ENCODE measurements around the gene ZDBF2.
A peak's percentile ranks its signal among the peaks of the same experiment; 100 is the strongest.
"Not testable (repeated sequence)": the region's sequence is repeated elsewhere in the genome, so short reads cannot be mapped to it uniquely, and the experiment has no call there.

Gene ZDBF2

DNA sequence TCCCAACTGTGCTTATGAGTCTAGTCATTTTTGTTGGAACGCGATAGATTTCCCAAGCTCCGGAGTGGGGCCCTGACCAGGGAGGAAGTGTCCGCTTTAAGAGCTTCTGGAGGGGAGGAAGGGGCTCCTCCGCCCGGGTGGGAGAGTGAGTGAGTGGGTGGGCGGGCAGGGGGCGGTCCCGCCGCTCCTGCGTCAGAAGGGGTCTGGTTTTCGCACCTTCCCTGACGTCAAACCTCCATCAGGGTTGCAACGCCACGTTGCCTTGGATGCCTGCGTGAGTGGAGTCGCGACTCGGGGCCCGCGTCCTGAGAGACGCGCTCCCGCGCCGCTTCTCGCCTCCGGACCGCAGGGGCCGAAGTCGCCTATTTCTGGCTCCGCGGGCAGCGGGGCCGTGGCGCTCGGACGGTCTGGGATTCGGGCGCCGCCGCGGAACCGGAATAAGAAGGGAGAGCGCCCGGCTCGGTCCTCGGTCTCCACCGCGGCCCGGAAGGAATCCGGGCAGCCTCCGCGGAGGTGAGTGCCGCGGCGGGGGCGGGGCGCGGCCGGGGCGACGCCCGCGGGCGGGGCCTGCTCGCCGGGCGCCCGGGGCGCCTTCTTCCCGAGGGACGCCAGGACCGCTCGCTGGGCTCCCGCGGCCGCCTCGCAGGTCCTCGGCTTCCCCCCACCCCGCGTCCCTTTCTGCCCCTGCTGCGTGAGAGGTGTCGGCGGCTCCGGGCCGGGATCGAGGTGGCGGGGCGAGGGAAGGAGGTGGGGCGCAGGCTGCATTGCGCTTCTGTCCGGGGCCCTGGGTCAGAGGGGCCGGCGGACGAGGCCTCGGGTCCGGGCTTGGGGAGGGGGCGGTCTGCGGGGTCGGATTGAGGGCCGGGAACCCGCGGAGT lies at the start of gene ZDBF2:
ZDBF2 (plus strand) TSS at position 230 of the 878 bp plus-strand sequence. CDS start 7,187 bp downstream, outside the sequence.
- peak; percentile 86 for DNase-seq (ENCODE audit: low spot score)

- no peak for DNase-seq (ENCODE audit: low spot score)
Observed at GRCh38 chr2:206225435-206226232, 48.8 kb upstream of the ZDBF2 start.

DNA sequence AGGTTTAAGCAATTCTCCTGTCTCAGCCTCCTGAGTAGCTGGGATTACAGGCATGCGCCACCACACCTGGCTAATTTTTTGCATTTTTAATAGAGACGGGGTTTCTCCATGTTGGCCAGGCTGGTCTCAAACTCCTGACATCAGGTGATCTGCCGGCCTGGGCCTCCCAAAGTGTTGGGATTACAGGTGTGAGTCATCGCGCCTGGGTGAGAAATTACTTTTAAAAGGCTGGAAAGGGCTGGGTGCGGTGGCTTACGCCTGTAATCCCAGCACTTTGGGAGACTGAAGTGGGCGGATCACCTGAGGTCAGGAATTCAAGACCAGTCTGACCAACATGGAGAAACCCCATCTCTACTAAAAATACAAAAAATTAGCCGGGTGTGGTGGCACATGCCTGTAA lies 45.8 kb upstream of the ZDBF2 start:
- not testable (repeated sequence) for DNase-seq (ENCODE audit: low spot score)

- no peak for DNase-seq (ENCODE audit: low spot score)
Observed at GRCh38 chr2:206229642-206230041, 44.8 kb upstream of the ZDBF2 start.

- no peak for DNase-seq (ENCODE audit: low spot score)
Observed at GRCh38 chr2:206230060-206230762, 44.3 kb upstream of the ZDBF2 start.

DNA sequence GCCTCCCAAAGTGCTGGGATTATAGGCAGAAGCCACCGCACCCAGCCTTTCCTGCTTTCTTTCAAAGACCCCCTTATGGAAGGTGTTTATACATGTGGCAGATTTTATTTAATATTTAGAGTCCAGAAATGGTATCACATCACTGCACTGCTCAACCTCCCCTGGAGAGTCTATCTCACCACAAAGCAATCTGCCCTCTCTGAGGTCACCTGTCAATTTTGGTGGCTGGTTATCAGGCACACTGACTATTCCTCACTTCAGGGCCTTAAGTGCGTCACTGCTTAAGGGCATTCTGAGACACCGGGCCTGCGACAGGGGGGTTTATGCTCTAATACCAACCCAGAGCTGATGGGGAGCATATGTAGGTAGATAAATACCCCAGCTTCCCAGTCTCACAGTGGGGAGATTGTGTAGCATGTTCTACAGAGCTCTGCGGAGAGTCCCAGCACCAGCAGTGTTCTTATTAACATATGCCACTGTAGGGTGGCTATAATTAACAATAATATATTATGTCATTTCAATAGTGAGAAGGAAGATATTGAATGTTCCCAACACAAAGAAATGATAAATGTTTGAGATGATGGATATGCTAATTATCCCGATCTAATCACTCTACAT lies 42.7 kb upstream of the ZDBF2 start:
- DNase-seq (ENCODE audit: low spot score): no peak

- DNase-seq (ENCODE audit: low spot score): no peak
Observed at GRCh38 chr2:206232287-206233035, 42.0 kb upstream of the ZDBF2 start.

DNA sequence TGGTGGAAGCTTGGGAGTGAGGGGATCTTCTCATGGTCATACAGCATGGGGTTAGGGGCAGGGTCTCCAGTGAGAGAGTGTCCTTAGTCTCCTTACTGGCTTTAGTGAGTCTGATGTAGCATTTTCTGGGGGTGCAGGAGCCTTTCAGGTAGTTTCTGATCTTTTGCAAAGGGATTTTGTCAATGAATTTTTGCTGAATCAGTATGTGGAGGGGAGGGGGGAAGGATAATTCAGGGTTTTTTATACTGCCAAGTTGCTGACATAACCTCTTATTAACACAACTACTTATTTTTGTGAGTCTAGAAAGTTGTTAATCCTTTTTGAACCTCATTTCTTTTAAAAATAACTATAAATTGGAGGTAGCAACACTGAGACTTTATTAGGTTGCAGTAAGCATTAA lies 35.3 kb upstream of the ZDBF2 start:
- no peak for DNase-seq (ENCODE audit: low spot score)

DNA sequence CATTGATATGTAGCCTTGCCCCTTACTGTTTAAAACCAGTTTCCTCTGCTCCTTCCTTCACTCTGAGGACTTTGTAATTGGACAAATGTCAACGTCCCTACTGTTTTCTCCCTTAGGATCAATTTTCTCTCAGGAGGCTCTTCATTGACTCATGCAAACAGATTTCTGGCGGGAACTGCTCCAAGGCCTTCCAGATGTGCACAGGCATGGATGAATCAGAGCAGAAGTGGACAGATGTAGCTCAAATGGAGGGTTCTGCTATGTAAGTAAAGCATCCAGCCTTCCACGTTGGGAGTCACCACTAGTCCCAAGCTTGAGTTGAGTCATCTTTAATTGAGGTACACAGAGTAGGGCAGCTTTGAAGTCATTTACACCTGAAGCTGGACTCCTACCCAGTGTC lies 34.1 kb upstream of the ZDBF2 start:
- no peak for DNase-seq (ENCODE audit: low spot score)

DNA sequence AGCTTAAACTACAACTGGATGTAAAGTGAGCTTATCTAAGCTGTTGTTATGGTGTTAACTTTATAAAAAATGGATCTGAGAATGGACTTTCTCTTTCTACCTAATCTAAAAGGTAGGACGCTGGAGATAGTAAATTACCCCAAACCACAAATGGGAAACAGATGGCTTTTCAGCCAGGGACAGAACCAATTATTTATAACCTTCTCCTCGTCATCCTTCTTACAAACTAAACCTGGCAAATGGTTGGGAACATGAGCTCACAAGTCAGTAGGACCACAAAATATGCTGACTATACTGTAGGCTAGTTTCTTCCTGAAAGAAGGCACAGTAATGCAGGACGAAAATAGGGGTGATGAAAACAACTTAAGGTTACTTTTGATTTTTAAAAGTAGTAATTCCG lies 32.7 kb upstream of the ZDBF2 start:
- no peak for DNase-seq (ENCODE audit: low spot score)

GRCh38 chr2:206245265-206245672 lies 29.2 kb upstream of the ZDBF2 start:
- DNase-seq (ENCODE audit: low spot score): no peak

DNA sequence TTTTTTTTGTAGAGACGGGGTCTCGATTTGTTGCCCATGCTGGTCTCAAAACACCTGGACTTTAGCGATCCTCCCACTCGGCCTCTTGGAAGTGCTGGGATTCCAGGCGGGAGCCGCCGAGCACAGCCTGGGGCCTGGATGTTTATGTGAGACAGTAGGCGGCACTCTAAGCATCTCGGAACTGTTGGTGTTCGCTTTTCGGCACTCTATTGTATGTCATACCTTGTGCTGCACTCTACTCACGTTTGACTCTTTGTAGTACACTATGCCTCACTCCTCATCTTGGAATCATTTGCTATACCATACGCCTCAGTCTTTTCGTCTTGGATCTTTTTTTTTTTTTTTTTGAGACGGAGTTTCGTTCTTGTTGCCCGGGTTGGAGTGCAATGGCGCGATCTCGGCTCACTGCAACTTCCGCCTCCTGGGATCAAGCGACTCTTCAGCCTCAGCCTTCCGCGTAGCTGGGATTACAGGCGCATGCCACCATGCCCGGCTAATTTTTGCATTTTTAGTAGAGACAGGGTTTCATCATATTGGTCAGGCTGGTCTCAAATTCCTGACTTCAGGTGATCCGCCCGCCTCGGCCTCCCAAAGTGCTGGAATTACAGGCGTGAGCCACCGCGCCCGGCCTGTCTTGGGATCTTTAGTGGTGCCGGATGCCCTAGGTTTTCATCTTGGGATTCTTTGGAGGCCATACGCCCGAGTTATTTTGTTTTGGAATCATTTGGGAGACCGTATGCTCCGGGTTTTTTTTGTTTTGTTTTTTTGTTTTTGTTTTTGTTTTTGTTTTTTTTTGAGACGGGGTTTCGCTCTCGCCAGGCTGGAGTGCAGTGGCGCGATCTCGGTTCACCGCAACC lies 24.2 kb upstream of the ZDBF2 start:
- DNase-seq (ENCODE audit: low spot score): no peak

GRCh38 chr2:206253125-206253776 lies 21.2 kb upstream of the ZDBF2 start:
- no peak for DNase-seq (ENCODE audit: low spot score)

GRCh38 chr2:206253777-206254166 lies 20.7 kb upstream of the ZDBF2 start:
- DNase-seq (ENCODE audit: low spot score): no peak

DNA sequence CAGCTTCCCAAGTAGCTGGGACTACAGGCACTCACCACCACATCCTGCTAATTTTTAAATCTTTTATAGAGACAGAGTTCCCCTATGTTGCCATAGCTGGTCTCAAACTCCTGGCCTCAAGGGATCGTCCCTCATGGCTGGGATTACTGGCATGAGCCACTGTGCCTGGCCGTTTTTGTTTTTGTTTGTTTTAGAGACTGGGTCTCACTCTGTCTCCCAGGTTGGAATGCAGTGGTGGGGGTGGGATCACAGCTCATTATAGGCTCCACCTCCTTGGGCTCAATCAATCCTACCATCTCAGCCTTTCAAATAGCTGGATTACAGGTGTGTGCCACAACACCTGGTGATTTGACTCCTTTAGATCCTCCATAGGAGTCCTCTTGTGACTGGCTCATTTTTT lies 19.5 kb upstream of the ZDBF2 start:
- no peak for DNase-seq (ENCODE audit: low spot score)

GRCh38 chr2:206256706-206257205 lies 17.7 kb upstream of the ZDBF2 start:
- no peak for DNase-seq (ENCODE audit: low spot score)

GRCh38 chr2:206257350-206257749 lies 17.1 kb upstream of the ZDBF2 start:
- DNase-seq (ENCODE audit: low spot score): no peak

DNA sequence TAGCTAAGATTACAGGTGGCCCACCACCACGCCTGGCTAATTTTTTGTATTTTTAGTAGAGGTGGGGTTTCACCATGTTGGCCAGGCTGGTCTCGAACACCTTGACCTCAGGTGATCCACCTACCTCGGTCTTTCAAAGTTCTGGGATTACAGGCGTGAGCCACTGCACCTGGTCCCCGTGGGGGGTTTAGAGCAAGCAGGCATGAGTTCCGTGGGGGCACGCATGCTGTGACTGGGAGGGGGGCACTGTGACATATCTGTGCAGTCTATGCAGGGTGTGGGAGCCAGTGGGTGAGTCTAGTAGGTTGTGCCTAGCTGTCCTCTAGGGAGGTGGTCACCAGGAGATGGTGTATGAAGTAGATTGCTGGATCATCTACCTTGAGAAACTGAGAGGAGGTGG lies 16.6 kb upstream of the ZDBF2 start:
- no peak for DNase-seq (ENCODE audit: low spot score)

DNA sequence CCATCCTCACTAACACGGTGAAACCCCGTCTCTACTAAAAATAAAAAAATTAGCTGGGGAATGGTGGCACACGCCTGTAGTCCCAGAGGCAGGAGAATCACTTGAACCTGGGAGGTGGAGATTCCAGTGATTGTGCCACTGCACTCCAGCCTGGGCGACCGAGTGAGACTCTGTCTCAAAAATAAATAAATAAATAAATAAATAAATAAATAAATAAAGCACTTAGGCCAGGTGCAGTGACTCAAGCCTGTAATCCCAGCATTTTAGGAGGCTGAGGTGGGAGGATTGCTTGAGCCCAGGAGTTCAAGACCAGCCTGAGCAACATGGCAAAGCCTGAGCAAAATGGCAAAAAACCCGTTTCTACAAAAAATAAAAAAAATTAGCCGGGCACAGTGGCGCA lies 15.8 kb upstream of the ZDBF2 start:
- not testable (repeated sequence) for DNase-seq (ENCODE audit: low spot score)
